ENCODE results near the gene KIFC1. TPM values are rescaled to one million over a fixed set of nuclear protein-coding genes. Genes with fewer than 3 reads are reported as not detected.

Gene KIFC1
- total RNA-seq, 2 donors from 2014 or later, result 15.8 to 74.6 TPM

- Histone ChIP-seq H3K4me1 (peaks cover 7% of the 10 kb centered on the region), H3K4me3 (no peak within 1 kb of the TSS)
- intact Hi-C loops (cut with DNase I), result loop anchor here (10.0 kb wide), 1 partner anchor 105 kb away; the partner anchor contains the start of genes TAPBP and ZBTB22
Measured at GRCh38 chr6:33419580-33420490, 28.2 kb downstream of the KIFC1 start, which contains the start of gene SYNGAP1. TSS of gene SYNGAP1 (plus strand) at chr6:33420065. CDS start at chr6:33420265, 200 bp downstream.

GRCh38 chr6:33420491-33421343 lies 29.1 kb downstream of the KIFC1 start:
- H3K27ac ChIP-seq, result no peak overlapping the region
- H3K9ac ChIP-seq (ENCODE audit: low read depth in 2 of 2, low read length in 2 of 2), result peak overlapping the region in 1 of 2 donors; percentile 13
- no peaks in the 10 kb centered on the region for H3K36me3 ChIP-seq
- DNase-seq, result no peak
- TF ChIP-seq CTCF (IDR thresholded peaks at IDR 0.05), result no peak
- no peaks in the 10 kb centered on the region for H3K27me3 ChIP-seq
- H3K4me1 ChIP-seq, result peaks cover 7% of the 10 kb centered on the region
- no peak overlapping the region for H3K4me3 ChIP-seq
- no peaks in the 10 kb centered on the region for H3K9me3 ChIP-seq
- intact Hi-C loops (cut with DNase I), result no loop called here

More at GRCh38 chr6:33419580-33420490, 28.2 kb downstream of the KIFC1 start, which contains the start of gene SYNGAP1:
- Histone ChIP-seq H3K27me3 (no peaks in the 10 kb centered on the region), H3K9ac (ENCODE audit: low read depth in 2 of 2, low read length in 2 of 2) (peak within 1 kb of the TSS; percentile 67 to 93), H3K36me3 (no peaks in the 10 kb centered on the region), H3K9me3 (no peaks in the 10 kb centered on the region), H3K27ac (peak within 1 kb of the TSS; percentile 79)
- TF ChIP-seq CTCF (IDR thresholded peaks at IDR 0.05), result no peak
- DNase-seq, result no peak

GRCh38 chr6:33421344-33421643 lies 29.7 kb downstream of the KIFC1 start:
- Histone ChIP-seq H3K4me1 (peaks cover 4% of the 10 kb centered on the region), H3K27ac (no peak overlapping the region)
- intact Hi-C loops (cut with DNase I), result no loop called here

GRCh38 chr6:33423777-33424176 lies 32.2 kb downstream of the KIFC1 start:
- DNase-seq, result no peak
- peaks cover 7% of the 10 kb centered on the region for H3K4me1 ChIP-seq
- no peaks in the 10 kb centered on the region for H3K27me3 ChIP-seq
- H3K9ac ChIP-seq (ENCODE audit: low read depth in 2 of 2, low read length in 2 of 2), result no peak overlapping the region
- intact Hi-C loops (cut with DNase I), result no loop called here
- no peak for TF ChIP-seq CTCF (IDR thresholded peaks at IDR 0.05)
- H3K9me3 ChIP-seq, result no peaks in the 10 kb centered on the region
- H3K27ac ChIP-seq, result no peak overlapping the region
- no peak overlapping the region for H3K4me3 ChIP-seq
- no peaks in the 10 kb centered on the region for H3K36me3 ChIP-seq

More at GRCh38 chr6:33421344-33421643, 29.7 kb downstream of the KIFC1 start:
- Histone ChIP-seq H3K9ac (ENCODE audit: low read depth in 2 of 2, low read length in 2 of 2) (no peak overlapping the region), H3K27me3 (no peaks in the 10 kb centered on the region), H3K4me3 (no peak overlapping the region), H3K36me3 (no peaks in the 10 kb centered on the region), H3K9me3 (no peaks in the 10 kb centered on the region)
- no peak for TF ChIP-seq CTCF (IDR thresholded peaks at IDR 0.05)
- no peak for DNase-seq
